Measurements from ENCODE around the gene STK16. TPM values are rescaled to one million over a fixed set of nuclear protein-coding genes. Genes with fewer than 3 reads are reported as not detected.
A peak's percentile ranks its signal among the peaks of the same experiment; 100 is the strongest.

Gene STK16
- polyA plus RNA-seq, 1 donor from 2014 or later, result 64.9 TPM

GRCh38 chr2:219279151-219279915, 34.1 kb downstream of the STK16 start, which contains the start of gene DNAJB2:
Gene DNAJB2 (plus strand): TSS chr2:219279366. CDS start chr2:219279834, 468 bp downstream.
- H2AFZ ChIP-seq (ENCODE audit: low read depth, low read length), result peak within 1 kb of the TSS; percentile 19
- H3K27me3 ChIP-seq (ENCODE audit: insufficient read depth, low read depth, low read length), result no peaks in the 10 kb centered on the region
- no peaks in the 10 kb centered on the region for H3K9me2 ChIP-seq (ENCODE audit: insufficient read depth, low read length)
- TF ChIP-seq, protein P1, sequence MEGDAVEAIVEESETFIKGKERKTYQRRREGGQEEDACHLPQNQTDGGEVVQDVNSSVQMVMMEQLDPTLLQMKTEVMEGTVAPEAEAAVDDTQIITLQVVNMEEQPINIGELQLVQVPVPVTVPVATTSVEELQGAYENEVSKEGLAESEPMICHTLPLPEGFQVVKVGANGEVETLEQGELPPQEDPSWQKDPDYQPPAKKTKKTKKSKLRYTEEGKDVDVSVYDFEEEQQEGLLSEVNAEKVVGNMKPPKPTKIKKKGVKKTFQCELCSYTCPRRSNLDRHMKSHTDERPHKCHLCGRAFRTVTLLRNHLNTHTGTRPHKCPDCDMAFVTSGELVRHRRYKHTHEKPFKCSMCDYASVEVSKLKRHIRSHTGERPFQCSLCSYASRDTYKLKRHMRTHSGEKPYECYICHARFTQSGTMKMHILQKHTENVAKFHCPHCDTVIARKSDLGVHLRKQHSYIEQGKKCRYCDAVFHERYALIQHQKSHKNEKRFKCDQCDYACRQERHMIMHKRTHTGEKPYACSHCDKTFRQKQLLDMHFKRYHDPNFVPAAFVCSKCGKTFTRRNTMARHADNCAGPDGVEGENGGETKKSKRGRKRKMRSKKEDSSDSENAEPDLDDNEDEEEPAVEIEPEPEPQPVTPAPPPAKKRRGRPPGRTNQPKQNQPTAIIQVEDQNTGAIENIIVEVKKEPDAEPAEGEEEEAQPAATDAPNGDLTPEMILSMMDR (IDR thresholded peaks at IDR 0.05; ENCODE audit: poor library complexity, severe bottlenecking), result no peak
- TF ChIP-seq EP300 (conservative IDR thresholded peaks at IDR 0.05; ENCODE audit: poor library complexity, severe bottlenecking), result peak; percentile 57
- TF ChIP-seq MXI1 (conservative IDR thresholded peaks at IDR 0.05; ENCODE audit: poor library complexity, severe bottlenecking), result peak; percentile 71
- peak; percentile 50 for TF ChIP-seq REST (IDR thresholded peaks at IDR 0.05; ENCODE audit: borderline replicate concordance)
- no peak for TF ChIP-seq SMC3 (conservative IDR thresholded peaks at IDR 0.05; ENCODE audit: poor library complexity)
- TF ChIP-seq RAD21 (conservative IDR thresholded peaks at IDR 0.05), result no peak
- no peak for TF ChIP-seq TAF1 (IDR thresholded peaks at IDR 0.05; ENCODE audit: low read depth)
- TF ChIP-seq EZH2 (IDR thresholded peaks at IDR 0.05; ENCODE audit: borderline replicate concordance, insufficient read depth, low read length, poor library complexity, severe bottlenecking), result no peak
- TF ChIP-seq POLR2AphosphoS5 (IDR thresholded peaks at IDR 0.05), result peak; percentile 77
- H3K9me3 ChIP-seq (ENCODE audit: low read length), result no peaks in the 10 kb centered on the region
- peak within 1 kb of the TSS; percentile 79 for H3K27ac ChIP-seq (ENCODE audit: low read length)
- H3K79me2 ChIP-seq (replicated peaks; ENCODE audit: insufficient read depth, low read length), result no peaks in the 10 kb centered on the region
- H3K36me3 ChIP-seq (ENCODE audit: insufficient read depth, low read length), result no peaks in the 10 kb centered on the region
- peaks cover 10% of the 10 kb centered on the region for H3F3A ChIP-seq (ENCODE audit: insufficient read depth, low read length, poor library complexity, severe bottlenecking)
- H3K4me2 ChIP-seq (ENCODE audit: low read length), result peak within 1 kb of the TSS; percentile 52
- no peaks in the 10 kb centered on the region for H4K20me1 ChIP-seq (ENCODE audit: insufficient read depth)
- H3K4me3 ChIP-seq (ENCODE audit: low read length), result peak within 1 kb of the TSS; percentile 74
- peak within 1 kb of the TSS; percentile 82 for H3K9ac ChIP-seq (ENCODE audit: low read length)

DNA sequence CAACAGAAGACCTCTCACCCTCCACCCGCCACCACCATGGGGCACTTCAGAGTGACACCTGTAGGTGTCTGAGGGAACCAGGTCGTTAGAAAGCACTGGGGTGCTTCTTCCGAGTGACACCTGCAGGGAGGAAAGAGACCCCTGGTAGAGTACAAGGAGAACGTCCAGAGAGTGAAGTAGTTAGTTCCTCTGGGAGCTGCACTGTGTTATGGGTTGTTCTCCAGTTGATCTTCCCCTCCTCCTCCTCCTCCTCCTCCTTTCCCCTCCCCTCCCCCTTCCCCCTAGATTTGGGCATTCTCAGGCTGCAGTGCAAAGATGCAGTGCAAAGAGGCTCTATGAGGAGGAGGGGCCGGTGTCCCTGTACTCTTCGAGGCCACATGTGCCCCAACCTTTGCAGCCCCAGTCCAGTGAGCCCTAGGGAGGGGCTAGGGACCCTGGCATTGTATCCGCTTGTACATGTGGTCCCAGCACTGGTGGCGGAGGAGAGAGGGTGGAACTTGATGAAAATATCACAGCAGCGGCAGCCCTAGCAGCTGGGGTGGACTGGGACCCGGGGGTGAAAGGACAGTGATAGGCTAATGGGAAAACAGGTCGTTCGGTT, 34.7 kb downstream of the STK16 start:
- peak overlapping the region; percentile 52 for H3K4me2 ChIP-seq (ENCODE audit: low read length)
- TF ChIP-seq POLR2AphosphoS5 (IDR thresholded peaks at IDR 0.05) (no peak), MXI1 (conservative IDR thresholded peaks at IDR 0.05; ENCODE audit: poor library complexity, severe bottlenecking) (no peak)
- TF ChIP-seq, protein P1 (IDR thresholded peaks at IDR 0.05; ENCODE audit: poor library complexity, severe bottlenecking), result peak; percentile 43
- no peak overlapping the region for H2AFZ ChIP-seq (ENCODE audit: low read depth, low read length)
- H4K20me1 ChIP-seq (ENCODE audit: insufficient read depth), result no peaks in the 10 kb centered on the region
- peak overlapping the region; percentile 74 for H3K4me3 ChIP-seq (ENCODE audit: low read length)
- H3F3A ChIP-seq (ENCODE audit: insufficient read depth, low read length, poor library complexity, severe bottlenecking), result peaks cover 10% of the 10 kb centered on the region
- H3K36me3 ChIP-seq (ENCODE audit: insufficient read depth, low read length), result no peaks in the 10 kb centered on the region
- no peaks in the 10 kb centered on the region for H3K79me2 ChIP-seq (replicated peaks; ENCODE audit: insufficient read depth, low read length)
- no peaks in the 10 kb centered on the region for H3K27me3 ChIP-seq (ENCODE audit: insufficient read depth, low read depth, low read length)
- H3K9me3 ChIP-seq (ENCODE audit: low read length), result no peaks in the 10 kb centered on the region
- H3K9me2 ChIP-seq (ENCODE audit: insufficient read depth, low read length), result no peaks in the 10 kb centered on the region
- peak overlapping the region; percentile 82 for H3K9ac ChIP-seq (ENCODE audit: low read length)
- peak overlapping the region; percentile 79 for H3K27ac ChIP-seq (ENCODE audit: low read length)

Measured in neural cell (in vitro differentiated cells).